ENCODE results near the gene RACK1.

The RACK1 gene

GRCh38 chr5:181203093-181203711, 40.5 kb downstream of the RACK1 start:
- H3K9me3 ChIP-seq (ENCODE audit: control insufficient read depth, low read length): no peaks in the 10 kb centered on the region
- no peaks in the 10 kb centered on the region for H3K36me3 ChIP-seq (ENCODE audit: control insufficient read depth in 1 of 2, insufficient read depth in 2 of 2, low read depth in 1 of 2, low read length in 2 of 2)
- no peak overlapping the region for H3K4me2 ChIP-seq (ENCODE audit: low read length, poor library complexity, severe bottlenecking)
- H3K18ac ChIP-seq (ENCODE audit: low read depth in 1 of 2, low read length in 2 of 2): no peak overlapping the region
- H3K4me3 ChIP-seq (ENCODE audit: insufficient read depth in 1 of 2, low read depth in 1 of 2, low read length in 2 of 2): no peak overlapping the region
- no peak overlapping the region for H3K27ac ChIP-seq (ENCODE audit: low read length, poor library complexity, severe bottlenecking)
- H2BK5ac ChIP-seq (ENCODE audit: low read depth, low read length, poor library complexity, severe bottlenecking): no peak overlapping the region
- no peaks in the 10 kb centered on the region for H3K79me1 ChIP-seq (replicated peaks; ENCODE audit: low read length, poor library complexity, severe bottlenecking)
- H2BK12ac ChIP-seq (ENCODE audit: low read length in 2 of 2): no peak overlapping the region
- H4K91ac ChIP-seq (ENCODE audit: low read length): no peak overlapping the region
- no peak overlapping the region for H2AK5ac ChIP-seq (ENCODE audit: low read length, severe bottlenecking)
- peaks cover 36 to 46% of the 10 kb centered on the region in 2 experiments for H3K27me3 ChIP-seq (ENCODE audit: control insufficient read depth in 1 of 2, insufficient read depth in 1 of 2, low read length in 2 of 2)
- peak overlapping the region; percentile 41 for H3K9ac ChIP-seq (ENCODE audit: low read length)
- H4K8ac ChIP-seq (ENCODE audit: low read length): no peak overlapping the region
- no peak overlapping the region for H2BK120ac ChIP-seq (ENCODE audit: low read depth, low read length)
- no peak overlapping the region for H3K23ac ChIP-seq (ENCODE audit: low read length in 2 of 2)
- H2AFZ ChIP-seq (ENCODE audit: low read depth, low read length): no peak overlapping the region
- H3K4ac ChIP-seq (ENCODE audit: low read depth in 1 of 2, low read length in 2 of 2): no peak overlapping the region
- DNase-seq: peak; percentile 38
- 74% methylated on average over 8 of the region's 11 CpGs for WGBS
- peak overlapping the region in 1 of 2 experiments; percentile 22 for H3K14ac ChIP-seq (ENCODE audit: low read length in 2 of 2)
- H3K4me1 ChIP-seq (ENCODE audit: control insufficient read depth, insufficient read depth, low read depth, low read length): peaks cover 37% of the 10 kb centered on the region
- no peak overlapping the region for H2BK15ac ChIP-seq (ENCODE audit: low read depth, poor library complexity, severe bottlenecking)

DNA sequence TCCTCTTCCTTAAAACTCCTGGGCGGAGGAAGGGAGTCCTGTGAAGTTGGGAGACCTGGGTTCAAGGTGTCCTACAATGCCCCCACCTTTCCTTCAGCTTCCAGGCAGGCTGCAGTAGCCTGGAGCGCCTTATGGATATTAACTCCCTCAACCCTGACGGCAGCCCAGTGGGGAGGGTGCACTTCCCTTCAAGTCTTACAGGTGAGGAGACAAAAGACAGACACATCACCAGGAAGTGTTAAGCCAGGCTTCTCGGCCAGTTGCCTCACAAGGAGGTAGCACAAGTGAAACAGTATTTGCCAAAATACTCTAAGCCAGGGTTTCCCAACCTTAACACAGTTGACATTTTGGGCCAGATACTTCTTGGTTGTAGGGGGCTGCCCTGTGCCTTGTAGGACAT, 42.9 kb downstream of the RACK1 start:
- no peak overlapping the region for H3K27ac ChIP-seq (ENCODE audit: low read length, poor library complexity, severe bottlenecking)
- H2BK5ac ChIP-seq (ENCODE audit: low read depth, low read length, poor library complexity, severe bottlenecking): no peak overlapping the region
- no peak overlapping the region for H2BK15ac ChIP-seq (ENCODE audit: low read depth, poor library complexity, severe bottlenecking)
- H3K4ac ChIP-seq (ENCODE audit: low read depth in 1 of 2, low read length in 2 of 2): no peak overlapping the region
- H3K36me3 ChIP-seq (ENCODE audit: control insufficient read depth in 1 of 2, insufficient read depth in 2 of 2, low read depth in 1 of 2, low read length in 2 of 2): no peaks in the 10 kb centered on the region
- no peak overlapping the region for H3K23ac ChIP-seq (ENCODE audit: low read length in 2 of 2)
- H3K4me3 ChIP-seq (ENCODE audit: insufficient read depth in 1 of 2, low read depth in 1 of 2, low read length in 2 of 2): no peak overlapping the region
- H2BK12ac ChIP-seq (ENCODE audit: low read length in 2 of 2): no peak overlapping the region
- H3K4me1 ChIP-seq (ENCODE audit: control insufficient read depth, insufficient read depth, low read depth, low read length): peaks cover 42% of the 10 kb centered on the region
- H4K8ac ChIP-seq (ENCODE audit: low read length): no peak overlapping the region
- no peak overlapping the region for H3K14ac ChIP-seq (ENCODE audit: low read length in 2 of 2)
- H4K91ac ChIP-seq (ENCODE audit: low read length): no peak overlapping the region
- H2BK120ac ChIP-seq (ENCODE audit: low read depth, low read length): no peak overlapping the region
- H3K18ac ChIP-seq (ENCODE audit: low read depth in 1 of 2, low read length in 2 of 2): no peak overlapping the region
- H3K9ac ChIP-seq (ENCODE audit: low read length): no peak overlapping the region
- DNase-seq: no peak
- H3K27me3 ChIP-seq (ENCODE audit: control insufficient read depth in 1 of 2, insufficient read depth in 1 of 2, low read length in 2 of 2): peaks cover 33 to 47% of the 10 kb centered on the region in 2 experiments
- no peaks in the 10 kb centered on the region for H3K79me1 ChIP-seq (replicated peaks; ENCODE audit: low read length, poor library complexity, severe bottlenecking)
- H2AK5ac ChIP-seq (ENCODE audit: low read length, severe bottlenecking): no peak overlapping the region
- WGBS: 26% methylated on average over 4 of the region's 4 CpGs
- H3K9me3 ChIP-seq (ENCODE audit: control insufficient read depth, low read length): no peaks in the 10 kb centered on the region
- no peak overlapping the region for H3K4me2 ChIP-seq (ENCODE audit: low read length, poor library complexity, severe bottlenecking)
- H2AFZ ChIP-seq (ENCODE audit: low read depth, low read length): no peak overlapping the region

- Histone ChIP-seq H3K9ac (ENCODE audit: low read length) (no peak overlapping the region), H2BK5ac (ENCODE audit: low read depth, low read length, poor library complexity, severe bottlenecking) (no peak overlapping the region), H3K27me3 (ENCODE audit: control insufficient read depth in 1 of 2, insufficient read depth in 1 of 2, low read length in 2 of 2) (peaks cover 27 to 47% of the 10 kb centered on the region in 2 experiments), H2BK120ac (ENCODE audit: low read depth, low read length) (no peak overlapping the region), H3K4ac (ENCODE audit: low read depth in 1 of 2, low read length in 2 of 2) (no peak overlapping the region), H4K91ac (ENCODE audit: low read length) (no peak overlapping the region), H2BK12ac (ENCODE audit: low read length in 2 of 2) (no peak overlapping the region), H3K14ac (ENCODE audit: low read length in 2 of 2) (no peak overlapping the region), H3K23ac (ENCODE audit: low read length in 2 of 2) (no peak overlapping the region), H2BK15ac (ENCODE audit: low read depth, poor library complexity, severe bottlenecking) (no peak overlapping the region), H3K4me3 (ENCODE audit: insufficient read depth in 1 of 2, low read depth in 1 of 2, low read length in 2 of 2) (no peak overlapping the region), H3K36me3 (ENCODE audit: control insufficient read depth in 1 of 2, insufficient read depth in 2 of 2, low read depth in 1 of 2, low read length in 2 of 2) (peaks cover 0 to 5% of the 10 kb centered on the region in 2 experiments), H3K18ac (ENCODE audit: low read depth in 1 of 2, low read length in 2 of 2) (no peak overlapping the region), H3K4me2 (ENCODE audit: low read length, poor library complexity, severe bottlenecking) (no peak overlapping the region), H3K9me3 (ENCODE audit: control insufficient read depth, low read length) (no peaks in the 10 kb centered on the region), H3K4me1 (ENCODE audit: control insufficient read depth, insufficient read depth, low read depth, low read length) (peaks cover 34% of the 10 kb centered on the region), H3K79me1 (replicated peaks; ENCODE audit: low read length, poor library complexity, severe bottlenecking) (no peaks in the 10 kb centered on the region), H3K27ac (ENCODE audit: low read length, poor library complexity, severe bottlenecking) (no peak overlapping the region), H2AFZ (ENCODE audit: low read depth, low read length) (no peak overlapping the region), H4K8ac (ENCODE audit: low read length) (no peak overlapping the region), H2AK5ac (ENCODE audit: low read length, severe bottlenecking) (no peak overlapping the region)
- 79% methylated on average over 9 of the region's 12 CpGs for WGBS
- no peak for DNase-seq
Measured at GRCh38 chr5:181199881-181200638, 43.6 kb downstream of the RACK1 start.

GRCh38 chr5:181198905-181199519, 44.7 kb downstream of the RACK1 start:
- WGBS: 43% methylated on average over 8 of the region's 9 CpGs
- H2BK15ac ChIP-seq (ENCODE audit: low read depth, poor library complexity, severe bottlenecking): no peak overlapping the region
- no peak for DNase-seq

More at GRCh38 chr5:181198905-181199519, 44.7 kb downstream of the RACK1 start:
- no peak overlapping the region for H3K4me3 ChIP-seq (ENCODE audit: insufficient read depth in 1 of 2, low read depth in 1 of 2, low read length in 2 of 2)
- H3K79me1 ChIP-seq (replicated peaks; ENCODE audit: low read length, poor library complexity, severe bottlenecking): peaks cover 5% of the 10 kb centered on the region
- H2BK12ac ChIP-seq (ENCODE audit: low read length in 2 of 2): no peak overlapping the region
- peaks cover 0 to 13% of the 10 kb centered on the region in 2 experiments for H3K36me3 ChIP-seq (ENCODE audit: control insufficient read depth in 1 of 2, insufficient read depth in 2 of 2, low read depth in 1 of 2, low read length in 2 of 2)
- no peak overlapping the region for H2BK120ac ChIP-seq (ENCODE audit: low read depth, low read length)
- H2BK5ac ChIP-seq (ENCODE audit: low read depth, low read length, poor library complexity, severe bottlenecking): no peak overlapping the region
- H3K18ac ChIP-seq (ENCODE audit: low read depth in 1 of 2, low read length in 2 of 2): no peak overlapping the region
- no peak overlapping the region for H3K23ac ChIP-seq (ENCODE audit: low read length in 2 of 2)
- no peak overlapping the region for H3K4me2 ChIP-seq (ENCODE audit: low read length, poor library complexity, severe bottlenecking)
- H3K27ac ChIP-seq (ENCODE audit: low read length, poor library complexity, severe bottlenecking): no peak overlapping the region
- H3K9me3 ChIP-seq (ENCODE audit: control insufficient read depth, low read length): no peaks in the 10 kb centered on the region
- no peak overlapping the region for H4K8ac ChIP-seq (ENCODE audit: low read length)
- H4K91ac ChIP-seq (ENCODE audit: low read length): no peak overlapping the region
- no peak overlapping the region for H3K9ac ChIP-seq (ENCODE audit: low read length)
- H2AFZ ChIP-seq (ENCODE audit: low read depth, low read length): no peak overlapping the region
- peaks cover 26% of the 10 kb centered on the region for H3K4me1 ChIP-seq (ENCODE audit: control insufficient read depth, insufficient read depth, low read depth, low read length)
- no peak overlapping the region for H3K14ac ChIP-seq (ENCODE audit: low read length in 2 of 2)
- no peak overlapping the region for H2AK5ac ChIP-seq (ENCODE audit: low read length, severe bottlenecking)
- no peak overlapping the region for H3K4ac ChIP-seq (ENCODE audit: low read depth in 1 of 2, low read length in 2 of 2)
- peaks cover 26 to 43% of the 10 kb centered on the region in 2 experiments for H3K27me3 ChIP-seq (ENCODE audit: control insufficient read depth in 1 of 2, insufficient read depth in 1 of 2, low read length in 2 of 2)

All from mesenchymal stem cell (in vitro differentiated cells and primary cell).